DOHH2 (cell line): Measurements from ENCODE around the gene MT1F.

Source experiments
- H3F3A ChIP-seq: fragments of 200-600 bp; sonication (generic), shearing (Covaris generic); 2 replicates; pipeline ENCODE4 v1.6.0; 2016; ENCODE audit warnings: antibody characterized with exemption, mild to moderate bottlenecking; ENCODE audit not compliant: control insufficient read depth, insufficient read depth
- H3K27ac ChIP-seq: fragments of 200-600 bp; sonication (generic); 2 replicates; pipeline ENCODE4 v1.5.1; 2014; ENCODE audit warnings: low read depth, mild to moderate bottlenecking, low read length, moderate library complexity
- H3K27me3 ChIP-seq: fragments of 200-600 bp; sonication (generic); 2 replicates; pipeline ENCODE4 v1.6.1; 2014; ENCODE audit warnings: mild to moderate bottlenecking, low read length, mixed read lengths; ENCODE audit not compliant: control insufficient read depth
- H3K36me3 ChIP-seq: fragments of 200-600 bp; sonication (generic); 2 replicates; pipeline ENCODE4 v1.6.1; 2014; ENCODE audit warnings: mild to moderate bottlenecking, low read length, moderate library complexity, mixed read lengths; ENCODE audit not compliant: control insufficient read depth
- H3K4me1 ChIP-seq: fragments of 200-600 bp; sonication (generic); 2 replicates; pipeline ENCODE4 v1.6.1; 2014; ENCODE audit warnings: mild to moderate bottlenecking, low read length, mixed read lengths; ENCODE audit not compliant: control insufficient read depth
- H3K4me2 ChIP-seq: fragments of 200-600 bp; sonication (generic); 2 replicates; pipeline ENCODE4 v1.6.0; 2014; ENCODE audit warnings: mild to moderate bottlenecking, low read length, moderate library complexity
- H3K4me3 ChIP-seq: fragments of 200-600 bp; sonication (generic); 2 replicates; pipeline ENCODE4 v1.5.1; 2014; ENCODE audit warnings: mild to moderate bottlenecking, low read length, mixed read lengths
- H3K79me2 ChIP-seq: fragments of 200-600 bp; sonication (generic); 2 replicates; pipeline ENCODE4 v1.6.1; 2014; ENCODE audit warnings: mild to moderate bottlenecking, low read length, mixed read lengths; ENCODE audit not compliant: control insufficient read depth
- H3K9me2 ChIP-seq: fragments of 200-600 bp; sonication (generic); replicated peaks from 2 replicates; pipeline ENCODE4 v1.6.1; 2014; ENCODE audit warnings: mild to moderate bottlenecking, low read length, mixed read lengths; ENCODE audit not compliant: control insufficient read depth
- H3K9me3 ChIP-seq: fragments of 200-600 bp; sonication (generic); 2 replicates; pipeline ENCODE4 v1.6.1; 2014; ENCODE audit warnings: antibody characterized with exemption, low read length, mixed read lengths; ENCODE audit not compliant: control insufficient read depth, insufficient read depth
- H4K20me1 ChIP-seq: fragments of 200-600 bp; sonication (generic); 2 replicates; pipeline ENCODE4 v1.6.0; 2014; ENCODE audit warnings: low read depth, mild to moderate bottlenecking, antibody characterized with exemption, low read length, moderate library complexity; ENCODE audit not compliant: control insufficient read depth, insufficient read depth
- EZH2phosphoT487 ChIP-seq: fragments of 200-600 bp; sonication (generic); IDR thresholded peaks from 2 replicates; pipeline ENCODE4 v1.6.1; 2017; ENCODE audit warnings: borderline replicate concordance, mild to moderate bottlenecking, antibody characterized with exemption, low read length, moderate library complexity, mixed read lengths
- TF ChIP-seq, protein P1 (sequence below): fragments of 200-600 bp; sonication (generic); IDR thresholded peaks from one replicate; pipeline ENCODE4 v1.5.1; 2014; ENCODE audit warnings: antibody characterized with exemption, mild to moderate bottlenecking, low read depth, low read length; ENCODE audit not compliant: poor library complexity, severe bottlenecking

The MT1F gene

DNA sequence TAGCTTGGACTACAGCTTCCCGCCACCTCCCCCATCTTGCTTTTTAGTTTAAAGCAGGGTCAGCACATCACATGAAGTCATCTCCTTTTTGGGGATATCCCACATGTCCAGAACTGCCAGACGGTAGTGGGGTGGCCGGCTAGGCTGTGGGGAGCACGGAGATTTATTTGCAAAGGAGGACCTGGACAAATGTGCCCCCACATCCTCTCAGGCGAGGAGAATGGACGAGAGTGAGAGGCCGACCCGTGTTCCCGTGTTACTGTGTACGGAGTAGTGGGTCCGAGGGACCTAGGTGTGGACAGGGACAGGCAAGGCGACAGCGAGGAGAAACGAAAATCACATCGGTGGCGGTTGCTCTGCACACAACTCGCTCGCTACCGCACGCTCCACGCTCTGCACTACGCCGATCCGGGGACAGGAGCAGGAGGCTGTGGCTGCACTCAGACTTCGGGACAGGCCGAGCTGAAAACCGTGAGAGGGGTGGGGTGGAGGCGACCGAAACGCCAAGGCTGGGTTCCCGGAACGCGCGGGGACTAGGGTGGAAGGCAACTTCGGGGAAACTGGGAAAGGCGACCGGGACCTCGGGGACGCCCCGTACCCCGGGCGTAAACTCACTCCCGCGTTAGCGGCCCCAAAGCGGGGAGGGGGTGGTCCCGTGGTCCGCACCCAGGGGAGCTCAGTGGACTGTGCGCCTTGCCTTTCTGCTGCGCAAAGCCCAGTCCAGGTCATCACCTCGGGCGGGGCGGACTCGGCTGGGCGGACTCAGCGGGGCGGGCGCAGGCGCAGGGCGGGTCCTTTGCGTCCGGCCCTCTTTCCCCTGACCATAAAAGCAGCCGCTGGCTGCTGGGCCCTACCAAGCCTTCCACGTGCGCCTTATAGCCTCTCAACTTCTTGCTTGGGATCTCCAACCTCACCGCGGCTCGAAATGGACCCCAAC lies 19.7 kb upstream of the MT1F start, which contains the start of gene MT1A:
Gene MT1A (plus strand): TSS at position 853 of the 937 bp plus-strand sequence. CDS start 73 bp downstream, at position 926.
- Histone ChIP-seq H3K27ac (no peak within 1 kb of the TSS), H3F3A (no peaks in the 10 kb centered on the region), H3K27me3 (peaks cover 70% of the 10 kb centered on the region), H4K20me1 (no peaks in the 10 kb centered on the region), H3K36me3 (no peaks in the 10 kb centered on the region), H3K79me2 (no peaks in the 10 kb centered on the region), H3K9me3 (no peaks in the 10 kb centered on the region), H3K9me2 (no peaks in the 10 kb centered on the region), H3K4me2 (no peak within 1 kb of the TSS), H3K4me3 (no peak within 1 kb of the TSS), H3K4me1 (no peaks in the 10 kb centered on the region)
- no peak for TF ChIP-seq EZH2phosphoT487
- TF ChIP-seq, protein P1, sequence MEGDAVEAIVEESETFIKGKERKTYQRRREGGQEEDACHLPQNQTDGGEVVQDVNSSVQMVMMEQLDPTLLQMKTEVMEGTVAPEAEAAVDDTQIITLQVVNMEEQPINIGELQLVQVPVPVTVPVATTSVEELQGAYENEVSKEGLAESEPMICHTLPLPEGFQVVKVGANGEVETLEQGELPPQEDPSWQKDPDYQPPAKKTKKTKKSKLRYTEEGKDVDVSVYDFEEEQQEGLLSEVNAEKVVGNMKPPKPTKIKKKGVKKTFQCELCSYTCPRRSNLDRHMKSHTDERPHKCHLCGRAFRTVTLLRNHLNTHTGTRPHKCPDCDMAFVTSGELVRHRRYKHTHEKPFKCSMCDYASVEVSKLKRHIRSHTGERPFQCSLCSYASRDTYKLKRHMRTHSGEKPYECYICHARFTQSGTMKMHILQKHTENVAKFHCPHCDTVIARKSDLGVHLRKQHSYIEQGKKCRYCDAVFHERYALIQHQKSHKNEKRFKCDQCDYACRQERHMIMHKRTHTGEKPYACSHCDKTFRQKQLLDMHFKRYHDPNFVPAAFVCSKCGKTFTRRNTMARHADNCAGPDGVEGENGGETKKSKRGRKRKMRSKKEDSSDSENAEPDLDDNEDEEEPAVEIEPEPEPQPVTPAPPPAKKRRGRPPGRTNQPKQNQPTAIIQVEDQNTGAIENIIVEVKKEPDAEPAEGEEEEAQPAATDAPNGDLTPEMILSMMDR: no peak

DNA sequence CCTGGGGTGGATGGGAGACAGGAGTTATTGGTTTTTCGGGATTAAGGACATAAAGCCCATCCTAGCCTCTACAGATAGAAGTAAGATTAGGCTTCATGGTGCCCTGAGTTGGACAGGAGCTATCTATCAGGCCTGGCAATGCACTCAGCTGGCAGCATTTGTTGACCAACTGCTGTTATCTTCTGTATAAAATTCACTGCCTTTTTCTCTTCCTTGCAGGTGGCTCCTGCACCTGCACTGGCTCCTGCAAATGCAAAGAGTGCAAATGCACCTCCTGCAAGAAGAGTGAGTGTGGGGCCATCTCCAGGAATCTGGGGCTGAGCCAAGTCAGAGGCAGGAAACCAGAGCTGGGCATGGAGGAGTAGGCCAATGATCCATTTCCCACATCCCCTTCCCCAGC lies 18.7 kb upstream of the MT1F start:
- Histone ChIP-seq H3K36me3 (no peaks in the 10 kb centered on the region), H3K4me3 (no peak overlapping the region), H3K79me2 (no peaks in the 10 kb centered on the region), H3K4me2 (no peak overlapping the region), H3K4me1 (no peaks in the 10 kb centered on the region), H3K9me2 (no peaks in the 10 kb centered on the region), H3K27me3 (peaks cover 70% of the 10 kb centered on the region), H3K27ac (no peak overlapping the region), H3K9me3 (no peaks in the 10 kb centered on the region), H4K20me1 (no peaks in the 10 kb centered on the region), H3F3A (no peaks in the 10 kb centered on the region)
- no peak for TF ChIP-seq EZH2phosphoT487
- TF ChIP-seq, protein P1: no peak

DNA sequence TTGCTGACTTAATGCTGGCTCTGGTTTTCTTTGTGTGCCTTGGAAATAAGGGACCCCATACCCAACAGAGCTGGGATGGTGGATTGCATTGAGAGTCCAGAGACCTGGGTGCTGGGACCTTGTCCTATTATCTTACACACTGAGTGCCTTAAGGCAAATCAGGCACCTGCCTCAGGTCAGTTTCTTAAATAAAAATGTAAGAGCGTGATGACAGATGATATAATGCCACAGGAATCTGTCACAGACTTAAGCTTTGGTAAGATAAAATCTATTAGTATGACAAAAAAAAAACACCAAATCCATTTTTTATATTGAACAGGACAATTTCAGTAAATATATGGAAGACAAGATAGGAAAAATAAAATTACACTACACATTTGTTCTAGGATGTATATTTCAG lies 17.7 kb upstream of the MT1F start:
- Histone ChIP-seq H3K79me2 (no peaks in the 10 kb centered on the region), H4K20me1 (no peaks in the 10 kb centered on the region), H3K4me1 (no peaks in the 10 kb centered on the region), H3F3A (no peaks in the 10 kb centered on the region), H3K36me3 (no peaks in the 10 kb centered on the region), H3K9me3 (no peaks in the 10 kb centered on the region), H3K27me3 (peaks cover 72% of the 10 kb centered on the region), H3K9me2 (no peaks in the 10 kb centered on the region), H3K27ac (no peak overlapping the region), H3K4me3 (no peak overlapping the region), H3K4me2 (no peak overlapping the region)
- TF ChIP-seq, protein P1: no peak
- no peak for TF ChIP-seq EZH2phosphoT487
